ENCODE results near the gene FAF1.

DNA sequence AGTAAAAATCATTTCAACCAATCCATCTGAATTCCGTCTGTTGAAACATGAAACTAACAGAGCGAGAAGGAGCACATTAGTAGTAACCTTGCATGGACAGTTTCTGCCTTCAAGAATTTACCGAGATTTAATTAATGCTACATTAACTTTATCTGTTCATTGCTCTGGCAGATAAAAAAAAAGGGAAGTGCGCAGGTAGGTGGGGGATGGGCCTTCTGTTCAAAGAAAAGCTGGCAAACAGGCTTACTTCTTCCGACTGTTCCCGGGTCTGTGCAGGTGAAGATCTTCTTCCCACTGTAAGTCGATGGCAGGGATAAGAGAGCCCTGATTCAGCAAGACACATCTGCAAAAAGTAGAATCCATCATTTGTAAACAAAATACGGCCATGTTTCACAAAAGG lies 364.2 kb downstream of the FAF1 start:
- TF ChIP-seq CTCF (IDR thresholded peaks at IDR 0.05): no peak
- TF ChIP-seq POLR2A (IDR thresholded peaks at IDR 0.05): no peak
- TF ChIP-seq EP300 (IDR thresholded peaks at IDR 0.05): no peak
